Peyer's patch (tissue), 4 donors: ENCODE results near the gene SORCS1.

ENCODE experiments used
- POLR2A ChIP-seq, 2 donors: fragments of 450-650 bp; IDR thresholded peaks; one replicate each; pipeline ENCODE4 v1.5.1; 2017; ENCODE audit warnings: antibody characterized with exemption in 2 of 2, mild to moderate bottlenecking in 2 of 2, moderate library complexity in 2 of 2
- TF ChIP-seq, protein P1 (sequence below), 6 experiments: fragments of 450-650 bp in 4 of 6; fragments of 200-600 bp in 2 of 6; sonication (generic) in 1 of 6; IDR thresholded peaks; one replicate each; pipeline ENCODE4 v1.5.1; 2017 to 2019; ENCODE audit warnings: antibody characterized with exemption in 6 of 6, mild to moderate bottlenecking in 3 of 6, moderate library complexity in 1 of 6

DNA sequence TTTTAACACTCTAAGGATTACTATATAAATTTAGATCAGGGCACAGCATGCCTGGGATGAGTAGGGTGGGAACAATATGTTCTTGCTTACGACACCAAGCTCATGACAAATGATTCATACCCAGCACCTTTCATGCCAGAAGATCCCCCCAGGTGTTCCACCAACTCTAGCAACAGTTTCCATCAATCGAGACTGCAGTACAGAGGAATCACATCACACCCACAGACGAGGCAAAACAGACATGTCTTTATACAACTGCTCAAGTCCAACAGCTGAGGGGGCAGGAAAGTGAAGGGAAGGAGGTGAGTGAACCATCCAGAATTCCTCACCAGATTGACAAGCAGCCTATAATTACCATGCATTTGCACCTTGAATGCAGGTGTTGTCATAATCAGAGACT, 3.6 kb downstream of the SORCS1 start:
- no peak for TF ChIP-seq POLR2A (IDR thresholded peaks at IDR 0.05)
- TF ChIP-seq, protein P1, sequence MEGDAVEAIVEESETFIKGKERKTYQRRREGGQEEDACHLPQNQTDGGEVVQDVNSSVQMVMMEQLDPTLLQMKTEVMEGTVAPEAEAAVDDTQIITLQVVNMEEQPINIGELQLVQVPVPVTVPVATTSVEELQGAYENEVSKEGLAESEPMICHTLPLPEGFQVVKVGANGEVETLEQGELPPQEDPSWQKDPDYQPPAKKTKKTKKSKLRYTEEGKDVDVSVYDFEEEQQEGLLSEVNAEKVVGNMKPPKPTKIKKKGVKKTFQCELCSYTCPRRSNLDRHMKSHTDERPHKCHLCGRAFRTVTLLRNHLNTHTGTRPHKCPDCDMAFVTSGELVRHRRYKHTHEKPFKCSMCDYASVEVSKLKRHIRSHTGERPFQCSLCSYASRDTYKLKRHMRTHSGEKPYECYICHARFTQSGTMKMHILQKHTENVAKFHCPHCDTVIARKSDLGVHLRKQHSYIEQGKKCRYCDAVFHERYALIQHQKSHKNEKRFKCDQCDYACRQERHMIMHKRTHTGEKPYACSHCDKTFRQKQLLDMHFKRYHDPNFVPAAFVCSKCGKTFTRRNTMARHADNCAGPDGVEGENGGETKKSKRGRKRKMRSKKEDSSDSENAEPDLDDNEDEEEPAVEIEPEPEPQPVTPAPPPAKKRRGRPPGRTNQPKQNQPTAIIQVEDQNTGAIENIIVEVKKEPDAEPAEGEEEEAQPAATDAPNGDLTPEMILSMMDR (IDR thresholded peaks at IDR 0.05): no peak
